Tibial nerve (tissue), 4 donors: ENCODE results near the gene SLAMF9.

Experiments used
- CTCF ChIP-seq, 5 experiments: fragments of 200-600 bp in 3 of 5; fragments of 450-650 bp in 2 of 5; sonication (generic) in 3 of 5; IDR thresholded peaks; one replicate each; pipeline ENCODE4 v1.5.1; 2016 to 2019; ENCODE audit warnings: antibody characterized with exemption in 5 of 5, mild to moderate bottlenecking in 3 of 5, moderate library complexity in 2 of 5
- EP300 ChIP-seq, 2 donors: sonication (generic); formaldehyde crosslinking; IDR thresholded peaks; one replicate each; pipeline ENCODE4 v1.6.1; 2017; ENCODE audit warnings: antibody characterized with exemption in 2 of 2, mild to moderate bottlenecking in 1 of 2

DNA sequence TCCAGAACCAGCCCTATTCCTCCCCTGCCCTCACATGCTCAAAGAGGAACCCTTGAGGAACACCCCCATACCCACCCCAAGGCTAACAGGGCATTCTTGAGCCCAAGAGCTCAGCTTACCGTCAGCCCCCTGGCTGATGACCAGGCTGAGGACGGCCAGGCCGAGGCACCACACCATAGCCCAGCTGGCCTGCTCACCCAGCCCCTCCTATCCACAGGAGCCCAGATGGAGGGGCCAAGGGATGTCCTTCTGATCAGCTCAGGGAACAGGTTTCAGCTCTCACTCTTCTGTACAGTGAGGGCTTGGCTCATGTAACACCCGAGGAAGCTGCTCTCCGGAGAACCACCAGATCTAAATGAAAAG is 10.8 kb downstream of the SLAMF9 start:
- TF ChIP-seq CTCF (IDR thresholded peaks at IDR 0.05) (no peak), EP300 (IDR thresholded peaks at IDR 0.05) (no peak)
